Esophagus squamous epithelium (tissue), 5 donors: ENCODE data around the gene C22orf23. TPM values are rescaled to one million over a fixed set of nuclear protein-coding genes. Genes with fewer than 3 reads are reported as not detected.

Source experiments
- DNase-seq: peaks from one replicate; lab custom pipeline; 2025; lab: John Stamatoyannopoulos, UW
- H3K27ac ChIP-seq, 4 donors: fragments of 200-600 bp; sonication (generic); one replicate each; pipeline ENCODE4 v1.5.1; 2016 to 2019; ENCODE audit warnings: mild to moderate bottlenecking in 1 of 4
- H3K27me3 ChIP-seq, 4 donors: fragments of 200-600 bp; sonication (generic); 1 replicate in 3 of 4; 2 replicates in 1 of 4; pipeline versions ENCODE4 v1.5.1 to v1.6.0; 2017 to 2021; ENCODE audit warnings: antibody characterized with exemption in 1 of 4
- H3K36me3 ChIP-seq, 3 donors: fragments of 200-600 bp; sonication (generic); one replicate each; pipeline ENCODE4 v1.5.1; 2016 to 2019
- H3K4me1 ChIP-seq, 3 donors: fragments of 200-600 bp; sonication (generic); one replicate each; pipeline ENCODE4 v1.5.1; 2017 to 2019
- H3K4me3 ChIP-seq, 4 donors: fragments of 200-600 bp; sonication (generic); 1 replicate in 3 of 4; 2 replicates in 1 of 4; pipeline ENCODE4 v1.5.1; 2016 to 2019; ENCODE audit warnings: mild to moderate bottlenecking in 2 of 4, moderate library complexity in 1 of 4
- H3K9me3 ChIP-seq, 3 donors: fragments of 200-600 bp; sonication (generic); one replicate each; pipeline ENCODE4 v1.5.1; 2016 to 2019
- CTCF ChIP-seq, 6 experiments: fragments of 450-650 bp in 4 of 6; fragments of 200-600 bp in 2 of 6; sonication (generic) in 2 of 6; IDR thresholded peaks; one replicate each; pipeline ENCODE4 v1.5.1; 2016 to 2019; ENCODE audit warnings: antibody characterized with exemption in 6 of 6, mild to moderate bottlenecking in 4 of 6, moderate library complexity in 4 of 6
- POLR2A ChIP-seq, 4 donors: fragments of 450-650 bp; IDR thresholded peaks; one replicate each; pipeline ENCODE4 v1.6.1; 2017; ENCODE audit warnings: antibody characterized with exemption in 4 of 4, mild to moderate bottlenecking in 4 of 4, moderate library complexity in 3 of 4
- WGBS, 2 donors: methylation state at CpG; one replicate each; pipeline ENCODE4 v1.1.5; 2018; 5-methylcytosine and 5-hydroxymethylcytosine counted together
- intact Hi-C: fragments of 100-400 bp; cut with DNase I; formaldehyde crosslinking; loops from one replicate; pipeline ENCODE4 v1.15.0; 2022
- total RNA-seq, 4 donors: library from RNA; depleted of rRNA; stranded (reverse); fragments of >200 nt; gene quantifications; one replicate each; pipeline ENCODE4 v1.1.0, GENCODE V29; 2016
- donor health status: DM: yes; HTN: yes; CAD: no.

The C22orf23 gene
- total RNA-seq, 4 donors from 2014 or later, result 0.13 to 0.38 TPM; not detected in 2

- Histone ChIP-seq H3K27ac (peak overlapping the region; percentile 88 to 97 (median 94)), H3K27me3 (no peaks in the 10 kb centered on the region), H3K4me1 (peaks cover 57 to 100% (median 75%) of the 10 kb centered on the region in 3 donors), H3K4me3 (no peak overlapping the region), H3K9me3 (no peaks in the 10 kb centered on the region), H3K36me3 (peaks cover 0 to 4% (median 0%) of the 10 kb centered on the region in 3 donors)
- no peak for DNase-seq
- WGBS, 2 donors, result 67 to 80% methylated on average over 2 to 3 of the region's 3 CpGs
- TF ChIP-seq CTCF (IDR thresholded peaks at IDR 0.05) (no peak), POLR2A (IDR thresholded peaks at IDR 0.05) (no peak)
- intact Hi-C loops, result no loop called here
These were observed 56.5 kb downstream of the C22orf23 start for GRCh38 chr22:37896939-37897338.

GRCh38 chr22:37896181-37896592 lies 57.2 kb downstream of the C22orf23 start:
- 9 to 28% methylated on average over 5 of the region's 5 CpGs for WGBS, 2 donors
- Histone ChIP-seq H3K4me1 (peaks cover 49 to 98% (median 72%) of the 10 kb centered on the region in 3 donors), H3K9me3 (no peaks in the 10 kb centered on the region), H3K36me3 (peaks cover 0 to 12% (median 0%) of the 10 kb centered on the region in 3 donors), H3K4me3 (no peak overlapping the region), H3K27ac (peak overlapping the region; percentile 88 to 97 (median 94)), H3K27me3 (no peaks in the 10 kb centered on the region)
- intact Hi-C loops, result no loop called here
- no peak for DNase-seq
- TF ChIP-seq POLR2A (IDR thresholded peaks at IDR 0.05), result no peak
- TF ChIP-seq CTCF (IDR thresholded peaks at IDR 0.05), result no peak

- DNase-seq, result no peak
These were observed 58.3 kb downstream of the C22orf23 start for GRCh38 chr22:37894939-37895670.

GRCh38 chr22:37893583-37893983 lies 59.8 kb downstream of the C22orf23 start:
- no peaks in the 10 kb centered on the region for H3K9me3 ChIP-seq
- peaks cover 48 to 89% (median 61%) of the 10 kb centered on the region in 3 donors for H3K4me1 ChIP-seq
- no peaks in the 10 kb centered on the region for H3K27me3 ChIP-seq
- peak overlapping the region; percentile 67 to 97 (median 91) for H3K27ac ChIP-seq
- 64 to 75% methylated on average over 3 to 5 of the region's 5 CpGs for WGBS, 2 donors
- no peak for TF ChIP-seq CTCF (IDR thresholded peaks at IDR 0.05)
- TF ChIP-seq POLR2A (IDR thresholded peaks at IDR 0.05), result no peak
- H3K4me3 ChIP-seq, result no peak overlapping the region
- H3K36me3 ChIP-seq, result peaks cover 5 to 38% (median 11%) of the 10 kb centered on the region in 3 donors
- intact Hi-C loops, result no loop called here
- no peak for DNase-seq

More at GRCh38 chr22:37894939-37895670, 58.3 kb downstream of the C22orf23 start:
- no peaks in the 10 kb centered on the region for H3K9me3 ChIP-seq
- 27 to 45% methylated on average over 6 to 8 of the region's 8 CpGs for WGBS, 2 donors
- no peak overlapping the region for H3K4me3 ChIP-seq
- peaks cover 0 to 22% (median 5%) of the 10 kb centered on the region in 3 donors for H3K36me3 ChIP-seq
- peaks cover 48 to 89% (median 65%) of the 10 kb centered on the region in 3 donors for H3K4me1 ChIP-seq
- H3K27ac ChIP-seq, result peak overlapping the region; percentile 88 to 97 (median 94)
- intact Hi-C loops, result no loop called here
- TF ChIP-seq CTCF (IDR thresholded peaks at IDR 0.05) (no peak), POLR2A (IDR thresholded peaks at IDR 0.05) (no peak)
- H3K27me3 ChIP-seq, result no peaks in the 10 kb centered on the region

Other genes with a start within 250 kb of the C22orf23 start
- gene GCAT, start 145.7 kb downstream of the C22orf23 start, total RNA-seq, result 10 to 100 TPM; 14.3 to 22.5 (median 20.7) TPM
- gene GALR3, start 130.2 kb downstream of the C22orf23 start, total RNA-seq, result not detected
- gene ANKRD54, start 109.3 kb downstream of the C22orf23 start, total RNA-seq, result 10 to 100 TPM; 24.6 to 38.1 (median 29.5) TPM
- 100 to 1,000 TPM; 192 to 499 (median 281) TPM for gene EIF3L, start 104.2 kb downstream of the C22orf23 start, total RNA-seq
- 100 to 1,000 TPM in 2 of 4 donors, 10 to 100 TPM in 2; 64.7 to 139 (median 88.4) TPM for gene MICALL1, start 47.3 kb downstream of the C22orf23 start, total RNA-seq
- 10 to 100 TPM; 31.7 to 56.1 (median 46.9) TPM for gene POLR2F, start 98 bp upstream of the C22orf23 start, total RNA-seq
- gene SOX10, start 31.0 kb upstream of the C22orf23 start, total RNA-seq, result 1 to 10 TPM in 2 of 4 donors, under 1 TPM in 1, not detected in 1; 0.44 to 1.7 (median 1.5) TPM
- gene PICK1, start 103.8 kb upstream of the C22orf23 start, total RNA-seq, result 10 to 100 TPM; 26.3 to 53.1 (median 31.2) TPM
- gene SLC16A8, start 130.6 kb upstream of the C22orf23 start, total RNA-seq, result not detected
- 1 to 10 TPM in 3 of 4 donors, under 1 TPM in 1; 0.26 to 4.8 (median 2.8) TPM for gene BAIAP2L2, start 157.1 kb upstream of the C22orf23 start, total RNA-seq
- gene PLA2G6, start 228.2 kb upstream of the C22orf23 start, total RNA-seq, result 10 to 100 TPM; 12.9 to 24.2 (median 14.2) TPM
- 10 to 100 TPM; 19.4 to 51.6 (median 40.5) TPM for gene MAFF, start 248.4 kb upstream of the C22orf23 start, total RNA-seq